OCI-LY7 (cell line): ENCODE measurements around the gene SHROOM3.

Source experiments
- EZH2phosphoT487 ChIP-seq: fragments of 200-600 bp; sonication (generic); IDR thresholded peaks from 2 replicates; pipeline ENCODE4 v1.6.1; 2018; ENCODE audit warnings: low read depth, borderline replicate concordance, mild to moderate bottlenecking, mixed run types, antibody characterized with exemption, low read length, moderate library complexity, mixed read lengths
- TF ChIP-seq, protein P1 (sequence below): fragments of 200-600 bp; sonication (generic); conservative IDR thresholded peaks from 2 replicates; pipeline ENCODE4 v1.5.1; 2014; ENCODE audit warnings: mild to moderate bottlenecking, antibody characterized with exemption, low read length, moderate library complexity, mixed read lengths

DNA sequence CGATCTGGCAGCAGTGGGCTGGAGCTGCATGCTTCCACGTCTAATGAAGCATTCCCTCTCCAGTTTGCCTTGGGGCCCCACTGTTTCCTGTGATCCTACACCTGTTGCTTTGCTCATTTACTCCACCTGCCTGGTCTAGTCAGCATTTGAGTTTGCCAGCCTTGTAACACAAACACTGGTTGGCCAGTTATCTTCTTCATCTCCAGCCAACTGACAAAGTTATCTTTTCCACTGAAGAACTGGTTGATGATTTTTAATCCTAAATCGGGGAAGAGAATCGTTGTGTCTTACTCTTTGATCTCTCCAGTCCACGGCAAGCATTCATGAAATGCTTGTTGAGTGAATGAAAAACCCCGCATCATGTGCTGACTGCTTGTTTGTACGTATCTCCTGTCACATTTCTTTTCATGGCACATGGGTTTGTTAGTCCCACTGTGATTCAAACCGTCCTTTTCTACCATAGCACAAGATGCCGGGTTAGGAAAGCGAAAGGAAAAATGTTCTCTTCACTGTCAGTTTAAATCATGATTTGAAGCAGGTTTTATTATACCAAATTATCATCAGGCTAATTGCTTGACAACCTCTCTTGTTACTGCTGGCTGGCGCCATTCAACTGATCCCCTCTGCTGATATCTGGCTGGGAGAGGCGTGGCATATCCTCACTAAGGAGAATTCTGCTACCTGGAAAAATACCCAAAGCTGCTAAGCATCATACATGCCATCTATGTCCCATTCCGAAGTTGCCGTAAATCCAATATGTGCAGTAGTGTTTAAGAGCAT lies 144.8 kb downstream of the SHROOM3 start:
- TF ChIP-seq, protein P1, sequence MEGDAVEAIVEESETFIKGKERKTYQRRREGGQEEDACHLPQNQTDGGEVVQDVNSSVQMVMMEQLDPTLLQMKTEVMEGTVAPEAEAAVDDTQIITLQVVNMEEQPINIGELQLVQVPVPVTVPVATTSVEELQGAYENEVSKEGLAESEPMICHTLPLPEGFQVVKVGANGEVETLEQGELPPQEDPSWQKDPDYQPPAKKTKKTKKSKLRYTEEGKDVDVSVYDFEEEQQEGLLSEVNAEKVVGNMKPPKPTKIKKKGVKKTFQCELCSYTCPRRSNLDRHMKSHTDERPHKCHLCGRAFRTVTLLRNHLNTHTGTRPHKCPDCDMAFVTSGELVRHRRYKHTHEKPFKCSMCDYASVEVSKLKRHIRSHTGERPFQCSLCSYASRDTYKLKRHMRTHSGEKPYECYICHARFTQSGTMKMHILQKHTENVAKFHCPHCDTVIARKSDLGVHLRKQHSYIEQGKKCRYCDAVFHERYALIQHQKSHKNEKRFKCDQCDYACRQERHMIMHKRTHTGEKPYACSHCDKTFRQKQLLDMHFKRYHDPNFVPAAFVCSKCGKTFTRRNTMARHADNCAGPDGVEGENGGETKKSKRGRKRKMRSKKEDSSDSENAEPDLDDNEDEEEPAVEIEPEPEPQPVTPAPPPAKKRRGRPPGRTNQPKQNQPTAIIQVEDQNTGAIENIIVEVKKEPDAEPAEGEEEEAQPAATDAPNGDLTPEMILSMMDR = no peak
- no peak for TF ChIP-seq EZH2phosphoT487
